ENCODE data around the gene WDR91.
"Not testable (repeated sequence)": the region's sequence is repeated elsewhere in the genome, so short reads cannot be mapped to it uniquely, and the experiment has no call there.

WDR91 gene

DNA sequence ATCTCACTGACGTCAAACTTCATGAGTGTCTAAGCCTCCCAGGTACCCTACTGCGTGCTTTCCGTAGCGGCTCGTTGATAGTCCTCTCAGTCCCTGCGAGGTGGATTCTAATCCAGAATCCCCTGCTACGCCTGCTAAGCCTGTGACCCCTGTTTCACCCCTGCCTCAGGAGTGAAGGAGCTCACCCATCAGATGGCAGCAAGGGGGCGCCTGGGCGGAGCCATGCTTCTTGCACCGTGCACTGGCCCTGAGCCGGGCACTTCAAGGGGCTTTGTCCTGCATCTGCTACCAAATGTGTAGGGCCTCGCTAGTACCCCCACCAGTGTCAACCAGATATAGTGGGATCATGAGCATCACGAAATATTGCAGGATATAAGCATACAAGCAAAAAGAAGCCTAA is 21.4 kb upstream of the WDR91 start:
- DNase-seq: no peak

DNA sequence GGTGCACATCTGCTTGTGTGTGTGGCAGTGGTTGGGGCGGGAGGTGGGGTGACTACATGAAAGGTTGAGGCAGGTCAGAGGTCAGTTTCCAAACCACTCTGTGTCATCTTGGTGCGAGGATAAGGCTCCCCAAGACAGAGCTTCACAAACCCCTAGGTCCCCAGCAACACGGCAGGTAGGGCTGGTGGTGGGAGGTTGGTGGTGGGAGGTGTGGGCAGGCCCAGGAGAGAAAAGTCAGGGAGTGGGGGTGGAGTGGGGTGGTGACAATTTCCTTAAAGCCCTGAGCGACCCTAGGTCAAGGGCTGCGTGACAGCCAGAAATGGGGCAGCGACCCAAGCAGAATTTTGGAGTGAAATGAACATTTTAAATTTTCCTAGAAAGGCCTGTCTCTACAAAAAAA is 20.8 kb upstream of the WDR91 start:
- DNase-seq: no peak

DNA sequence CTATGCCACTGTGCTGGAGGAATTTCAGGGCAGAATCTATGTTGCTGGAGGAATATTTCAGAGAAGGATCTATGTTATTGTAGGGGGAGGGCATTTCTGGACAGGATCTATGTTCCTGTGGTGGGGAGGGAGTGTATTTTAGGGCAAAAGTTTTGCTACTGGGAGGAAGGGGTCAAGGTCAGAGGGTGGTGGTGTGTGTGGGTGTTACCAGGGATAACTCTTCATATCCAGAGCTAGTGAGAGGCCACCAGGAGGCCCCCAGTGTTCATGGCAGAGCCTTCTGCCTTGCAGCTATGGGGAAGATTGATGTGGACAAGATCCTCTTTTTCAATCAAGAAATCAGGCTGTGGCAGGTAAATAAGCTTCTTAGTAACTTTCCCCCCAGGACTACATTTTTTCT is 20.4 kb upstream of the WDR91 start:
- DNase-seq: no peak

- DNase-seq: no peak
These were observed 12.7 kb upstream of the WDR91 start for GRCh38 chr7:135224027-135224426.

DNA sequence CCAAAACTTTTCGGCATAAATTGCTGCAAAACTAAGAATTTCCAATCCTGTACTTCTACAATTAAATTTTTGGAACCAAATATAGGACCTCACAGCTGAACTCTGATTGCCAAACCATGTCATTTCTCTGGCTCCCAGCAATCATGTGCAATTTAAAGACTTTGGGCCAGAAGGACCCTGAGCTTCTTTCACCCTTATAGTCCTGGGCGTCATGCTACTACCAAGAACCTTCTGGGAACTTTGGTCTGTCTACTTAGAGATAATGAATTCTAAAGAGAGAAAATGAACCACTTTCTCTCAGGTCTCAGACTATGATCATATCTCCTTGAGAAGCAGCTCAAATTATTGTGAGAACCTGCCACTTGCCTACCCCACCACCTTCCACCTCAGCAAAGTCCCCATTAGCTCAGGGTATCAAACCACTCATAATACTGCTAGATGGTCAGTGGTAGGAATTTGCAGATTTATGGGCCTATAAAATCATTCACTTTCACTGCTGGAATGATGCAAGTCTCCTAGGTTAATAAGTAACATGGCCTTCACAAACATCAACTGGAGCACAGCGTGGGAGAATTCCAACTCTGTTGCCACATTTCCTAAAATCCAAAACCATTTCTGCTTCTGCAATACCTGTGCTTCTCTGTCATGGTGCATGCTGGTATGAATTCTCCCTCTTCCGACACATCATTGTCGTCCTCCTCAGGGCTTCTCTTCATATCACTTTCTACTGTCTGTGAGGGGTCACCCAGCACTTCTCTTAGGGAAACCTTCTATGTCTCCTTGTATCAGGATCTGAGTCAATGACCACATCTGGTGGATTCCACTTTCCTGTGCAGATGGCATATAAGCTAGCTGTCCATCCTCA is 6.6 kb upstream of the WDR91 start:
- DNase-seq: no peak

DNA sequence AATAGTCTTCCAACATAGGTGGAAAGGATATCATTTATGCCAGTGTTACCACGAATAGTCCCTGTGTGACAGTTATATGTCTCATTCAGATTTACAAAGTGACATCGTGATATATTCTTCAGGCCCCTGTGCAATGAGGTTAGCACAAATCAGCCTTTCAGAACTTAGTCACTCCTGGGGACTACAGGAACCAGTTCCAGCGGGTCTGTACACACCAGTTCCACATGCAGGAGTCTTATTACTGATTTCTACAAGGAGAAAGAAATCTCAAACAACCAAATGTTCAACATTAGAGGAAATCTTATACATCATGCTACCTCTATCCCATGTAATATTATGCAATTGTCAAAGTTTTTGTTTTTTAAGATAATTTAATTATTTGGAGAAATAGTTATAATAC is 4.4 kb upstream of the WDR91 start:
- DNase-seq: no peak

GRCh38 chr7:135215180-135215579 is 3.9 kb upstream of the WDR91 start:
- no peak for DNase-seq

DNA sequence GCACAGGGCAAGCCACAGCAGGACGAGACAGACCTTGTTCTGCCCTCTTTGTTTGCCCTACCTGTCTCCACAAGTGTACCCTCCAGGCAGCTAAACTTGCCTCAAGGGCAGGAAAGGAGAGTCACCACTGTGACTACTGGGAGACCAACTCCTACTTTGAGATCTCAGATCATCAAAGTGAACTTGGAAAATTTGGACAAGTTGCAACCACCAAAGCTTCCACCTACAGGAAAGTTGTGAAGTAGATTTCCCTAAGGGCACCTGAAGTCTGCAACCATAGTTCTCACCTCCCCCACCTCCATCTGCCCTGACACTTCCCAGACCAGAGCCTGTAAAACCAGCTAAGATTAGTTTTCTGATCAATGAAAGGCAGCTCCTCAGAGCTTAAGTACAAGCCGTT is 2.5 kb upstream of the WDR91 start:
- DNase-seq: no peak

- DNase-seq: not testable (repeated sequence)
These were observed 790 bp upstream of the WDR91 start for GRCh38 chr7:135211946-135212685.

DNA sequence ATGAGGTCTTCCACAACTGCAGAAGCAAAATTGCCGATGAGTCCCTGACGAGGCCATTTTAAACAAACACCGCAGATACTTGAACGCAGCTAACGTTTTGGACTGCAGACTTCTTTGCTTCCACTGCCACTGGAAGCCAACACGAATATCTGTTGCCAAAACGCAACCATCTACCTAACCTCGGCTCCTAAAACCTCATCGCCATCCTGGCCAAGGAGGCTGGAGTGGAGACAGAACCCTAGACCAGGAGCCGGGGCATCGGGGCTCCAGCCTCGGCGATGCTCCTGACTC is 493 bp downstream of the WDR91 start:
- peak; percentile 11 for DNase-seq

GRCh38 chr7:135209225-135209834 is 2.0 kb downstream of the WDR91 start:
- no peak for DNase-seq

- no peak for DNase-seq
These were observed 3.1 kb downstream of the WDR91 start for GRCh38 chr7:135208102-135208793.

DNA sequence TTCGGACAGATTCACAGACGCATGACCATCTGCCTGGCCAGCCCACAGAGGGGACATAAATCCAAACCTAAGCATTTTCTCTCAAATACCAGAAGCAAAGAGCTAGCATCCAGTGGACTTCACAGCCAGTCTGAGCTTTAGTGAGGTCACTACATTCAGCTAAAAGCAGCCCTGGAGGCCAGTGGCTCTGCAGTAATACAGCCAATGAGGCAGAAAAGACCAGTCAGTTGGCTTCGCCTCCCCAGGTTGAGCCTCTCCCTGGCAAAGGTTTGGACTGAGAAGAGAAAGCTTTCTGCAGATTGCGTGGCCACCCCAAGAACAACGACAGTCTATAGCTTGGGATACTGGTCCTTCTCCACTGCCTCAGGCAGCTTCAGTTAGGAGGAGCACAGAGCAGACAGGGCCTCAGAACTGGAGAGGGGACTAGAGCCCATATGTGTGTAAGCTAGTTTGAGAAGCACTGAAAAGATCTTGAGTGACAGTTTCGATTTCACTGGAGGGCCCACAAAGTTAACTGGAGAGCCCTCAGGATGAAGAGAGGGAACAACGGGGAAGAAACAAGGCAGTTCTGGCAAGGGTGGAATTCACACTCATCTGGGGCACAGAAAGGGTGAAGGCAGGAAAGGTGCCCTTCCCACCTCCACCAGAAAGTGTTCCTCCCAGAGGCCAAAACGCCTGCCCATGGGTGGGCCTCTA is 3.8 kb downstream of the WDR91 start:
- no peak for DNase-seq

DNA sequence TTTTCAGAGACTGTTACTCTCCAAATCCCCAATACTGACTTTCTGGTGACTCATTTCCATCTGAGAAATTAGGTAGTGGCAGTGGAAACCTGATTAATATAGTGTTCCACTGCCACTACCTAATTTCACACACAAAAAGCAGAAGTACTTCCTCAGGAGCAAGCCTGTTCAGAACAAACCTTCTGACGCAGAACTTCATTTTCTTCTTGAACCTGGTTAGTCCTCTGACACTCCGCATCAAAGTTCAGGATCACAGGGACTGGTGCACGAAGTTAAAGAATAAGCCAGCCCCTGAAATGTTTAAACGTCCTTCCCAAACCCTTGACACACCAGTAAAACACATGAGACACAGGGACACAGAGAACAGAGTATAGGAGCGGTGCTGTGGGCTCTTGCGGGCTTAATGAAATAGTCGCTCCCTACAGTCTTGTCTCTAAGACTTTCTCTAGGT is 4.4 kb downstream of the WDR91 start:
- DNase-seq: no peak

DNA sequence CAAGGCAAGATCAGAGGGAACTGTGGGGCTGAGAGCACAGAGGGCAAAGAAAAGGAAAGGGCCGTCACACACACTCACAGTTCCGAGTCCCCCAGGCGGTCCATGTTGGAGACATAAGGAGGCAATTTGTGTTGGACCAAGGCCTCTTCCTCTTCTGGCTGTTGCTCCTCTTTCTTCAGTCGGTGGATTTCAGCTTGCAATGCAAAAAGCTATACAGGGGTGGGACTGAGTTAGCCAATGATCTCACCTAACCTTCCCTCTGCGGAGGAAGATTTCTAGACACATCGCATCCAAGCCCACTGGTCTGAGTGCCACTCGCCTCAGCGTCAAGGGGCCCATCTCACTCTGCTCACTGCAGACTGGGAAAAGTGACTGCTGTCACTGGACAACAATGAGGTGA is 5.5 kb downstream of the WDR91 start:
- no peak for DNase-seq

GRCh38 chr7:135204876-135205275 is 6.5 kb downstream of the WDR91 start:
- no peak for DNase-seq

DNA sequence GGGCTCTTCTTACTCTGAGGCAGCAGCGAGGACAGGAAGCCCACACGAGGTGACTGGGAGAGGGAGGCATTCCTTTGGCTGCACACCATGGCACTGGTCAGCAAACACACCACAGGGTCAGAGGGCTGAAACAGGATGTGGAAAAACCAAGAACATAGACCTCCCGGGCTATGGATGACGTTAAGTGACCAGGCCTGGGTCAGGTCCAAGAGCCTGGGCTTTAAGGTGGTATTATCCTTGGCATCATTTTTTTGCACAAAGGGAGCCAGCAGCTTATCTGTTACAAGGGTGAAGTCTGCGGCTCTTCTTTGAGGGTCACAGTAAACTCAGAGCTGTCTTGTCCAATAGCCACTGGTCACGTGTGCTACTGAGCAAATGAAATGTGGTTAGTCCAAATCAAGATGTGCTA is 7.0 kb downstream of the WDR91 start:
- DNase-seq: no peak

- no peak for DNase-seq
These were observed 10.0 kb downstream of the WDR91 start for GRCh38 chr7:135201350-135201749.

GRCh38 chr7:135200821-135201331 is 10.4 kb downstream of the WDR91 start:
- DNase-seq: no peak

- no peak for DNase-seq
These were observed 11.9 kb downstream of the WDR91 start for GRCh38 chr7:135199439-135199838.

GRCh38 chr7:135197906-135198655 is 13.2 kb downstream of the WDR91 start:
- DNase-seq: no peak

- DNase-seq: no peak
These were observed 14.0 kb downstream of the WDR91 start for GRCh38 chr7:135197343-135197742.
